H9 (cell line): ENCODE data around the gene PARL. TPM values are rescaled to one million over a fixed set of nuclear protein-coding genes. Genes with fewer than 3 reads are reported as not detected.

Experiments
- DNase-seq: peaks from one replicate; pipeline ENCODE4 v3.0.0-alpha.2; 2017
- H2AFZ ChIP-seq: one replicate; pipeline ENCODE4 v1.6.1; 2013; ENCODE audit warnings: mild to moderate bottlenecking, low read length, control low read depth, moderate library complexity
- H2AK5ac ChIP-seq: 2 replicates; pipeline ENCODE4 v1.6.1; 2013; ENCODE audit warnings: low read length, control low read depth, mixed read lengths; ENCODE audit not compliant: insufficient read length
- H2BK120ac ChIP-seq: one replicate; pipeline ENCODE4 v1.6.1; 2013; ENCODE audit warnings: low read depth, mild to moderate bottlenecking, low read length, control low read depth, inconsistent platforms; ENCODE audit not compliant: poor library complexity, severe bottlenecking
- H2BK12ac ChIP-seq: 2 replicates; pipeline ENCODE4 v1.6.1; 2013; ENCODE audit warnings: low read length, control low read depth, mixed read lengths, low read depth; ENCODE audit not compliant: insufficient read length
- H2BK15ac ChIP-seq: 2 replicates; pipeline ENCODE4 v1.6.1; 2013; ENCODE audit warnings: low read depth, low read length, control low read depth
- H2BK20ac ChIP-seq: one replicate; pipeline ENCODE4 v1.6.1; 2013; ENCODE audit warnings: low read depth, mild to moderate bottlenecking, low read length, control low read depth, inconsistent platforms; ENCODE audit not compliant: poor library complexity, severe bottlenecking
- H2BK5ac ChIP-seq: 2 replicates; pipeline ENCODE4 v1.6.1; 2013; ENCODE audit warnings: low read length, control low read depth, mixed read lengths; ENCODE audit not compliant: insufficient read length
- H3K14ac ChIP-seq: 2 replicates; pipeline ENCODE4 v1.6.1; 2013; ENCODE audit warnings: low read length, control low read depth; ENCODE audit not compliant: insufficient read depth
- H3K18ac ChIP-seq: 2 replicates; pipeline ENCODE4 v1.6.1; 2013; ENCODE audit warnings: low read depth, mild to moderate bottlenecking, mixed read lengths, low read length, control low read depth; ENCODE audit not compliant: insufficient read length
- H3K23ac ChIP-seq: 2 replicates; pipeline ENCODE4 v1.6.1; 2013; ENCODE audit warnings: low read length, control low read depth, mixed read lengths, low read depth; ENCODE audit not compliant: insufficient read length
- H3K23me2 ChIP-seq: 2 replicates; pipeline ENCODE4 v1.6.1; 2013; ENCODE audit warnings: low read depth, mild to moderate bottlenecking, mixed read lengths, low read length, control low read depth; ENCODE audit not compliant: insufficient read length, poor library complexity, severe bottlenecking
- H3K27ac ChIP-seq: 2 replicates; pipeline ENCODE4 v1.5.1; 2013; ENCODE audit warnings: low read length, control low read depth, mixed read lengths, low read depth; ENCODE audit not compliant: insufficient read length
- H3K27me3 ChIP-seq: 2 replicates; pipeline ENCODE4 v1.6.1; 2013; ENCODE audit warnings: low read length, control low read depth, inconsistent platforms; ENCODE audit not compliant: insufficient read depth
- H3K4ac ChIP-seq: 2 replicates; pipeline ENCODE4 v1.6.1; 2013; ENCODE audit warnings: low read depth, mild to moderate bottlenecking, control low read depth, inconsistent platforms, low read length, moderate library complexity
- H3K4me1 ChIP-seq: 2 replicates; pipeline ENCODE4 v1.6.1; 2013; ENCODE audit warnings: low read length, control low read depth, inconsistent platforms; ENCODE audit not compliant: insufficient read depth
- H3K4me2 ChIP-seq: 2 replicates; pipeline ENCODE4 v1.6.1; 2013; ENCODE audit warnings: low read length, control low read depth, mixed read lengths; ENCODE audit not compliant: insufficient read length, insufficient read depth
- H3K56ac ChIP-seq: 2 replicates; pipeline ENCODE4 v1.6.1; 2013; ENCODE audit warnings: low read depth, mild to moderate bottlenecking, mixed read lengths, low read length, control low read depth; ENCODE audit not compliant: insufficient read length
- H3K79me1 ChIP-seq: 2 replicates; pipeline ENCODE4 v1.6.1; 2013; ENCODE audit warnings: low read depth, mild to moderate bottlenecking, moderate library complexity, low read length, control low read depth, inconsistent platforms; ENCODE audit not compliant: insufficient read depth, poor library complexity, severe bottlenecking
- H3K79me2 ChIP-seq: 2 replicates; pipeline ENCODE4 v1.6.1; 2013; ENCODE audit warnings: low read length, control low read depth, inconsistent platforms; ENCODE audit not compliant: insufficient read depth
- H3K9ac ChIP-seq: 2 replicates; pipeline ENCODE4 v1.6.1; 2013; ENCODE audit warnings: low read length, control low read depth, mixed read lengths; ENCODE audit not compliant: insufficient read length; ENCODE audit errors: extremely low read depth
- H3K9me3 ChIP-seq: one replicate; pipeline ENCODE4 v1.6.1; 2013; ENCODE audit warnings: low read depth, low read length, inconsistent platforms; ENCODE audit not compliant: control insufficient read depth
- H3T11ph ChIP-seq: one replicate; pipeline ENCODE4 v1.6.1; 2013; ENCODE audit warnings: mild to moderate bottlenecking, low read length, control low read depth, inconsistent platforms
- H4K20me1 ChIP-seq: one replicate; pipeline ENCODE4 v1.6.1; 2013; ENCODE audit not compliant: control insufficient read depth, insufficient read length, insufficient read depth
- H4K5ac ChIP-seq: 2 replicates; pipeline ENCODE4 v1.6.1; 2013; ENCODE audit warnings: low read depth, mild to moderate bottlenecking, mixed read lengths, low read length, control low read depth; ENCODE audit not compliant: insufficient read length
- H4K8ac ChIP-seq: replicated peaks from 2 replicates; pipeline ENCODE4 v1.6.1; 2013; ENCODE audit warnings: low read length, control low read depth, mixed read lengths, low read depth; ENCODE audit not compliant: insufficient read length
- H4K91ac ChIP-seq: 2 replicates; pipeline ENCODE4 v1.6.1; 2013; ENCODE audit warnings: low read depth, mild to moderate bottlenecking, moderate library complexity, mixed read lengths, low read length, control low read depth; ENCODE audit not compliant: insufficient read length
- H3K27ac Mint-ChIP-seq, 3 experiments: 2 replicates in 2 of 3; 3 replicates in 1 of 3; pipeline ENCODE4 v1.8.0; 2020 to 2021; ENCODE audit warnings: mixed read lengths in 3 of 3, mild to moderate bottlenecking in 1 of 3, moderate library complexity in 1 of 3
- H3K27me3 Mint-ChIP-seq: 2 replicates; pipeline ENCODE4 v1.8.0; 2021; ENCODE audit warnings: low read depth, mild to moderate bottlenecking, moderate library complexity, mixed read lengths
- H3K36me3 Mint-ChIP-seq, 3 experiments: 2 replicates in 2 of 3; 3 replicates in 1 of 3; pipeline ENCODE4 v1.8.0; 2020 to 2021; ENCODE audit warnings: low read depth in 3 of 3, mixed read lengths in 3 of 3; ENCODE audit not compliant: insufficient read depth in 1 of 3
- H3K4me1 Mint-ChIP-seq, 2 experiments: 2 replicates each; pipeline ENCODE4 v1.8.0; 2020; ENCODE audit warnings: mixed read lengths in 2 of 2
- H3K4me3 Mint-ChIP-seq, 2 experiments: 2 replicates in 1 of 2; 3 replicates in 1 of 2; pipeline ENCODE4 v1.8.0; 2020 to 2021; ENCODE audit warnings: mild to moderate bottlenecking in 2 of 2, mixed read lengths in 2 of 2, moderate library complexity in 1 of 2
- H3K9me3 Mint-ChIP-seq, 2 experiments: 2 replicates in 1 of 2; 3 replicates in 1 of 2; pipeline ENCODE4 v1.8.0; 2020; ENCODE audit warnings: mild to moderate bottlenecking in 2 of 2, mixed read lengths in 2 of 2, moderate library complexity in 1 of 2
- WGBS: extraction: QIAGEN DNeasy Blood & Tissue Kit; methylation state at CpG from one replicate; pipeline ENCODE4 v1.1.7; 2013; ENCODE audit warnings: missing lambda C conversion rate, low lambda C conversion rate, mixed read lengths; ENCODE audit not compliant: insufficient read length; ENCODE audit errors: extremely low coverage; 5-methylcytosine and 5-hydroxymethylcytosine counted together
- total RNA-seq: library from RNA; stranded (reverse); gene quantifications from 2 replicates; pipeline ENCODE4 v1.2.1, GENCODE V29; 2021
- TF ChIP-seq, protein P1 (sequence below): fragments of 200-600 bp; sonication (generic); conservative IDR thresholded peaks from 3 replicates; pipeline ENCODE4 v1.8.0; 2021; ENCODE audit warnings: antibody characterized with exemption, mild to moderate bottlenecking

Gene PARL
- total RNA-seq, 1 experiment from 2014 or later: 94.5 TPM

DNA sequence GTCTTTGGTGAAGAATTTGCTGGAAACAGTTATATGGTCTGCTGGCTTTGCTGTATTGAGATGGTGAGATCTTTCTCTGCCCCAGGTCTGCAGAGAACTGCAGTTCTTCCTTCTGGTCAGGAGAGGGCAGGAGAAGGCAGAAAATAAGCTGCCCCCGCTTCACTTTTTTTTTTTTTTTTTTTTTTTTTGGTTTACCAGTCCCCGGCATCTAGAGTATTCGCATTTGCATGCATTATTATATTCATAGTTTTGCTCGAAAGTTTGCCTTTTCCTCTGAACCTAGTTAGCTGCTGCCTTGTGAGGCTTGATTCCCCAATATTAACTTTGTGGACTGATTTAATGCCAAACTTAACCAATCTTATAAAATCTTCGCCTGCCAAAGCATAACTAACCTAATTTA lies 10.6 kb upstream of the PARL start:
- Histone ChIP-seq H4K20me1 (no peaks in the 10 kb centered on the region), H3K27ac (no peak overlapping the region), H2BK15ac (no peak overlapping the region), H4K8ac (no peak overlapping the region), H3T11ph (no peak overlapping the region), H3K14ac (no peak overlapping the region), H2BK120ac (no peak overlapping the region), H2AFZ (no peak overlapping the region), H2BK20ac (no peak overlapping the region), H3K23me2 (no peaks in the 10 kb centered on the region), H3K79me1 (no peaks in the 10 kb centered on the region), H2AK5ac (no peak overlapping the region), H3K27me3 (no peaks in the 10 kb centered on the region), H4K5ac (no peak overlapping the region), H3K9ac (no peak overlapping the region), H3K4ac (no peak overlapping the region), H3K56ac (no peak overlapping the region), H3K23ac (no peak overlapping the region), H4K91ac (no peak overlapping the region), H3K4me1 (no peaks in the 10 kb centered on the region), H3K18ac (no peak overlapping the region), H3K9me3 (no peaks in the 10 kb centered on the region), H3K4me2 (no peak overlapping the region), H2BK12ac (no peak overlapping the region), H2BK5ac (no peak overlapping the region), H3K79me2 (no peaks in the 10 kb centered on the region)
- no peak for DNase-seq
- Mint-ChIP-seq H3K36me3 (0 out of 7 replicates have a peak, but pooled peaks cover 0 to under 1% (median 0%) of the 10 kb centered on the region in 3 experiments), H3K27me3 (peaks cover 4% of the 10 kb centered on the region; the same call in 1 of the 2 replicates), H3K4me1 (peaks cover 6% of the 10 kb centered on the region in 2 experiments), H3K27ac (no peak overlapping the region), H3K4me3 (no peak overlapping the region), H3K9me3 (peaks cover 3 to 4% of the 10 kb centered on the region in 2 experiments; a peak in 2 of 5 replicates)
- TF ChIP-seq, protein P1, sequence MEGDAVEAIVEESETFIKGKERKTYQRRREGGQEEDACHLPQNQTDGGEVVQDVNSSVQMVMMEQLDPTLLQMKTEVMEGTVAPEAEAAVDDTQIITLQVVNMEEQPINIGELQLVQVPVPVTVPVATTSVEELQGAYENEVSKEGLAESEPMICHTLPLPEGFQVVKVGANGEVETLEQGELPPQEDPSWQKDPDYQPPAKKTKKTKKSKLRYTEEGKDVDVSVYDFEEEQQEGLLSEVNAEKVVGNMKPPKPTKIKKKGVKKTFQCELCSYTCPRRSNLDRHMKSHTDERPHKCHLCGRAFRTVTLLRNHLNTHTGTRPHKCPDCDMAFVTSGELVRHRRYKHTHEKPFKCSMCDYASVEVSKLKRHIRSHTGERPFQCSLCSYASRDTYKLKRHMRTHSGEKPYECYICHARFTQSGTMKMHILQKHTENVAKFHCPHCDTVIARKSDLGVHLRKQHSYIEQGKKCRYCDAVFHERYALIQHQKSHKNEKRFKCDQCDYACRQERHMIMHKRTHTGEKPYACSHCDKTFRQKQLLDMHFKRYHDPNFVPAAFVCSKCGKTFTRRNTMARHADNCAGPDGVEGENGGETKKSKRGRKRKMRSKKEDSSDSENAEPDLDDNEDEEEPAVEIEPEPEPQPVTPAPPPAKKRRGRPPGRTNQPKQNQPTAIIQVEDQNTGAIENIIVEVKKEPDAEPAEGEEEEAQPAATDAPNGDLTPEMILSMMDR: peak; percentile 84
- no CpG with 5 or more reads among the region's 5 CpGs for WGBS
